GM12878 (cell line): Measurements from ENCODE around the gene C9orf153. TPM values are rescaled to one million over a fixed set of nuclear protein-coding genes. Genes with fewer than 3 reads are reported as not detected.

Source experiments
- ATAC-seq: fragments of 200-7000 bp; cut with Tn5 transposase; 3 replicates; pipeline ENCODE4 v1.9.1; 2020; ENCODE audit warnings: mild to moderate bottlenecking, moderate library complexity
- BruUV-seq: library from RNA; stranded (reverse); fragments of 400-500 nt; replicated peaks from 2 replicates; lab custom pipeline; 2021; lab: Mats Ljungman, UMichigan
- CTCF ChIA-PET: fragments of 300-600 bp; sonication (Branson Sonifier 250); formaldehyde crosslinking; extraction: SDS; loops from one replicate; lab custom pipeline; 2021; ENCODE audit warnings: inconsistent platforms; lab: Yijun Ruan, JAX
- POLR2A ChIA-PET: fragments of 350-600 bp; formaldehyde crosslinking; extraction: SDS; loops from one replicate; lab custom pipeline; 2021; ENCODE audit warnings: inconsistent platforms; lab: Charles Lee
- RAD21 ChIA-PET: fragments of 300-600 bp; sonication (Branson Sonifier 250); formaldehyde crosslinking; loops from one replicate; lab custom pipeline; 2023; ENCODE audit warnings: antibody characterized with exemption; ENCODE audit not compliant: unreplicated experiment; lab: Charles Lee
- SMC1A ChIA-PET: fragments of 300-600 bp; sonication (Branson Sonifier 250); formaldehyde crosslinking; loops from one replicate; lab custom pipeline; 2023; ENCODE audit not compliant: unreplicated experiment, uncharacterized antibody; lab: Charles Lee
- DNase-seq: peaks from one replicate; pipeline ENCODE4 v3.0.0-alpha.2; 2011; ENCODE audit warnings: low read depth, low spot score
- FAIRE-seq: peaks from 3 replicates; lab custom pipeline; 2011; peaks lifted over from hg19 to GRCh38; lab: Jason Lieb, UNC
- H2AFZ ChIP-seq: 2 replicates; pipeline ENCODE4 v1.6.0; 2011; ENCODE audit warnings: low read depth, low read length, control low read depth; ENCODE audit not compliant: control insufficient read depth
- H3K27ac ChIP-seq: 2 replicates; pipeline ENCODE4 v1.5.1; 2011; ENCODE audit warnings: control low read depth; ENCODE audit not compliant: control insufficient read depth, insufficient read depth
- H3K27me3 ChIP-seq, 2 experiments: replicated peaks in 1 of 2; 2 replicates each; pipeline versions ENCODE4 v1.6.0 to v1.6.1; 2011; ENCODE audit warnings: low read length in 1 of 2; ENCODE audit not compliant: control insufficient read depth in 2 of 2, insufficient read depth in 2 of 2
- H3K36me3 ChIP-seq, 2 experiments: 2 replicates each; pipeline ENCODE4 v1.5.1; 2011; ENCODE audit warnings: low read length in 1 of 2; ENCODE audit not compliant: control insufficient read depth in 2 of 2, insufficient read depth in 2 of 2
- H3K4me1 ChIP-seq: 2 replicates; pipeline ENCODE4 v1.6.1; 2011; ENCODE audit warnings: mild to moderate bottlenecking, low read length, moderate library complexity, mixed read lengths; ENCODE audit not compliant: control insufficient read depth, insufficient read depth
- H3K4me2 ChIP-seq: 2 replicates; pipeline ENCODE4 v1.6.0; 2011; ENCODE audit warnings: control low read depth; ENCODE audit not compliant: control insufficient read depth, insufficient read depth
- H3K4me3 ChIP-seq: fragments of 200-600 bp; sonication (generic); 2 replicates; pipeline ENCODE4 v1.5.1; 2016
- H3K79me2 ChIP-seq: 2 replicates; pipeline ENCODE4 v1.6.0; 2011; ENCODE audit warnings: low read length; ENCODE audit not compliant: control insufficient read depth, insufficient read depth
- H3K9ac ChIP-seq: 2 replicates; pipeline ENCODE4 v1.8.0; 2011; ENCODE audit warnings: low read length, control low read depth, mixed read lengths; ENCODE audit not compliant: control insufficient read depth, insufficient read depth
- H3K9me3 ChIP-seq: replicated peaks from 3 replicates; pipeline ENCODE4 v1.5.1; 2011; ENCODE audit warnings: mild to moderate bottlenecking, low read length; ENCODE audit not compliant: control insufficient read depth, insufficient read depth
- H4K20me1 ChIP-seq: 2 replicates; pipeline ENCODE4 v1.6.0; 2011; ENCODE audit not compliant: control insufficient read depth, insufficient read depth
- ASH2L ChIP-seq: fragments of 300-600, 200-600 bp; sonication (generic); IDR thresholded peaks from 2 replicates; pipeline ENCODE4 v1.6.1; 2017; ENCODE audit warnings: low read depth, mild to moderate bottlenecking, borderline replicate concordance
- ATF7 ChIP-seq: fragments of 450-650 bp; IDR thresholded peaks from 2 replicates; pipeline ENCODE4 v1.6.1; 2016; ENCODE audit warnings: low read depth, mild to moderate bottlenecking
- BACH1 ChIP-seq: fragments of 450-650 bp; IDR thresholded peaks from 2 replicates; pipeline ENCODE4 v1.6.1; 2017; ENCODE audit warnings: mild to moderate bottlenecking, borderline replicate concordance
- CHD2 ChIP-seq: IDR thresholded peaks from 2 replicates; pipeline ENCODE4 v1.6.1; 2011; ENCODE audit warnings: low read depth, low read length, improper control_type of control experiment, borderline replicate concordance
- CHD4 ChIP-seq: fragments of 200-600 bp; sonication (generic); IDR thresholded peaks from 2 replicates; pipeline ENCODE4 v1.6.1; 2016; ENCODE audit warnings: mild to moderate bottlenecking
- ESRRA ChIP-seq: IDR thresholded peaks from 2 replicates; pipeline ENCODE4 v1.6.1; 2012; ENCODE audit warnings: mild to moderate bottlenecking, low read length, improper control_type of control experiment
- ETV6 ChIP-seq, 2 experiments: fragments of 450-650 bp in 1 of 2; IDR thresholded peaks in 1 of 2; conservative IDR thresholded peaks in 1 of 2; 2 replicates each; pipeline ENCODE4 v1.6.1; 2014; ENCODE audit warnings: antibody characterized with exemption in 1 of 2, borderline replicate concordance in 1 of 2, low read depth in 1 of 2, mild to moderate bottlenecking in 1 of 2, moderate library complexity in 1 of 2
- IKZF1 ChIP-seq: fragments of 450-650 bp; conservative IDR thresholded peaks from 2 replicates; pipeline ENCODE4 v1.6.1; 2017; ENCODE audit warnings: antibody characterized with exemption, mild to moderate bottlenecking
- JUND ChIP-seq: IDR thresholded peaks from 2 replicates; pipeline ENCODE4 v1.6.1; 2012; ENCODE audit warnings: low read depth, mild to moderate bottlenecking, low read length, improper control_type of control experiment, moderate library complexity
- MTA3 ChIP-seq: IDR thresholded peaks from 2 replicates; pipeline ENCODE4 v1.6.1; 2012; ENCODE audit warnings: low read length, inconsistent platforms, borderline replicate concordance
- NFYB ChIP-seq: IDR thresholded peaks from 2 replicates; pipeline ENCODE4 v1.6.1; 2011; ENCODE audit warnings: low read depth, mild to moderate bottlenecking, low read length, improper control_type of control experiment, moderate library complexity; ENCODE audit not compliant: insufficient read depth
- SIX5 ChIP-seq: IDR thresholded peaks from 2 replicates; pipeline ENCODE4 v1.6.1; 2011; ENCODE audit warnings: mild to moderate bottlenecking, low read depth, low read length, moderate library complexity; ENCODE audit not compliant: severe bottlenecking
- SMARCA5 ChIP-seq: fragments of 450-650 bp; IDR thresholded peaks from 2 replicates; pipeline ENCODE4 v1.6.1; 2017; ENCODE audit warnings: mild to moderate bottlenecking
- TAF1 ChIP-seq: IDR thresholded peaks from 2 replicates; pipeline ENCODE4 v1.6.1; 2011; ENCODE audit warnings: mild to moderate bottlenecking, low read depth, low read length, borderline replicate concordance
- ZBED1 ChIP-seq: IDR thresholded peaks from 2 replicates; pipeline ENCODE4 v1.6.1; 2016; ENCODE audit warnings: borderline replicate concordance
- ZNF207 ChIP-seq: fragments of 450-650 bp; IDR thresholded peaks from 2 replicates; pipeline ENCODE4 v1.6.1; 2014; ENCODE audit warnings: antibody characterized with exemption, mild to moderate bottlenecking, borderline replicate concordance
- ZSCAN29 ChIP-seq: fragments of 450-650 bp; IDR thresholded peaks from 2 replicates; pipeline ENCODE4 v1.6.1; 2017; ENCODE audit warnings: mild to moderate bottlenecking, moderate library complexity
- WGBS: methylation state at CpG from one replicate; pipeline ENCODE4 v1.1.6; 2016; ENCODE audit warnings: low lambda C conversion rate; ENCODE audit not compliant: insufficient replicate concordance, insufficient coverage; ENCODE audit errors: missing lambda C conversion rate; 5-methylcytosine and 5-hydroxymethylcytosine counted together
- in situ Hi-C: fragments of 300-500 bp; cut with MboI; formaldehyde crosslinking; loops from 9 replicates; pipeline ENCODE4 v1.14.3; 2018; ENCODE audit warnings: mixed read lengths
- intact Hi-C: fragments of 100-400 bp; cut with micrococcal nuclease; formaldehyde crosslinking; loops from one replicate; pipeline ENCODE4 v1.14.2; 2022; ENCODE audit not compliant: unreplicated experiment
- polyA plus RNA-seq, 11 experiments: library from polyadenylated mRNA; depleted of rRNA in 4 of 11; unstranded in 6 of 11; stranded (reverse) in 5 of 11; fragments of >200 nt; fragmentation: Nextera tagmentation in 4 of 11; fragmentation: Illumina TruSeq in 1 of 11; extraction: Ambion mirVana in 4 of 11; extraction: Trizol in 1 of 11; gene quantifications; 1 replicate in 1 of 11; 2 replicates in 10 of 11; pipeline versions ENCODE4 v1.2.1 to v1.2.3, GENCODE V29; 2011 to 2016; ENCODE audit warnings: inconsistent platforms in 2 of 11, missing spikeins in 2 of 11, low read depth in 1 of 11
- total RNA-seq, 4 experiments: library from RNA; depleted of rRNA in 3 of 4; stranded (reverse); fragments of >200 nt in 3 of 4; fragmentation: Illumina TruSeq in 1 of 4; extraction: Trizol in 1 of 4; gene quantifications; 2 replicates each; pipeline versions ENCODE4 v1.2.1 to v1.2.3, GENCODE V29; 2013 to 2021
- TF ChIP-seq, protein P1 (sequence below): IDR thresholded peaks from 2 replicates; pipeline ENCODE4 v1.6.1; 2011; ENCODE audit warnings: low read depth, low read length, improper control_type of control experiment, borderline replicate concordance
- TF ChIP-seq, protein P2 (sequence below): fragments of 450-650 bp; IDR thresholded peaks from 2 replicates; pipeline ENCODE4 v1.6.1; 2017; ENCODE audit warnings: mild to moderate bottlenecking, moderate library complexity

Gene C9orf153
- total and polyA plus RNA-seq, 10 of the 15 experiments (the other 5 are each of a cell fraction or from before 2014, with no cell fraction given), result 0.03 to 1.2 (median 0.18) TPM; not detected in 1

DNA sequence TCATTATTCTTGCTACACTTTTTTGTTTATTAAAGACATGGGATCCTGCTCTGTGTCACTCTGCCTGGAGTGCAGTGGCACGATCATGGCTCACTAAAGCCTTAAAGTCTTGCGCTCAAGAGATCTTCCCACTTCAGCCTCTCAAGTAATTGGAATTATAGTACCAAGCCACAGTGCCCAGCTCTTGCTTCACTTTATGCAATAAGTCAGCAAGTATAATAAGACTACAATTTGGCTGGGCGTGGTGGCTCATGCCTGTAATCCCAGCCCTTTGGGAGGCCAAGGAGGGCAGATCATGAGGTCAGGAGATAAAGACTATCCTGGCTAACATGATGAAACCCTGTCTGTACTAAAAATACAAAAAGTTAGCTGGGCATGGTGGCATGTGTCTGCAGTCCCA lies 5.9 kb downstream of the C9orf153 start:
- H3K27me3 ChIP-seq, result no peaks in the 10 kb centered on the region
- WGBS, result 53% methylated on average over 3 of the region's 3 CpGs
- ChIA-PET SMC1A (interaction anchor here (1.2 kb wide), 1 partner anchor 11 kb away, joined by 3 read pairs; no protein-coding TSS in a partner anchor), POLR2A (no interaction called here), CTCF (no interaction called here), RAD21 (interaction anchor here (1.1 kb wide), 1 partner anchor 51 kb away, joined by 3 read pairs; no protein-coding TSS in a partner anchor)
- intact Hi-C loops, result no loop called here
- H3K27ac ChIP-seq, result no peak overlapping the region
- no peaks in the 10 kb centered on the region for H3K4me1 ChIP-seq
- no peaks in the 10 kb centered on the region for H3K36me3 ChIP-seq
- DNase-seq, result no peak
- in situ Hi-C loops, result no loop called here
- TF ChIP-seq, protein P1, sequence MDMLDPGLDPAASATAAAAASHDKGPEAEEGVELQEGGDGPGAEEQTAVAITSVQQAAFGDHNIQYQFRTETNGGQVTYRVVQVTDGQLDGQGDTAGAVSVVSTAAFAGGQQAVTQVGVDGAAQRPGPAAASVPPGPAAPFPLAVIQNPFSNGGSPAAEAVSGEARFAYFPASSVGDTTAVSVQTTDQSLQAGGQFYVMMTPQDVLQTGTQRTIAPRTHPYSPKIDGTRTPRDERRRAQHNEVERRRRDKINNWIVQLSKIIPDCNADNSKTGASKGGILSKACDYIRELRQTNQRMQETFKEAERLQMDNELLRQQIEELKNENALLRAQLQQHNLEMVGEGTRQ, result no peak
- TF ChIP-seq ETV6 (conservative IDR thresholded peaks at IDR 0.05 in 1 of 2, IDR thresholded peaks at IDR 0.05 in 1 of 2; ENCODE audit: borderline replicate concordance in 1 of 2, low read depth in 1 of 2) (no peak), ZBED1 (no peak), ASH2L (no peak), IKZF1 (no peak), MTA3 (no peak), TAF1 (no peak), ZNF207 (no peak), SMARCA5 (no peak), ESRRA (no peak), CHD4 (no peak), ATF7 (no peak), SIX5 (no peak), BACH1 (no peak), CHD2 (no peak), JUND (no peak), ZSCAN29 (no peak), NFYB (no peak)
- TF ChIP-seq, protein P2, sequence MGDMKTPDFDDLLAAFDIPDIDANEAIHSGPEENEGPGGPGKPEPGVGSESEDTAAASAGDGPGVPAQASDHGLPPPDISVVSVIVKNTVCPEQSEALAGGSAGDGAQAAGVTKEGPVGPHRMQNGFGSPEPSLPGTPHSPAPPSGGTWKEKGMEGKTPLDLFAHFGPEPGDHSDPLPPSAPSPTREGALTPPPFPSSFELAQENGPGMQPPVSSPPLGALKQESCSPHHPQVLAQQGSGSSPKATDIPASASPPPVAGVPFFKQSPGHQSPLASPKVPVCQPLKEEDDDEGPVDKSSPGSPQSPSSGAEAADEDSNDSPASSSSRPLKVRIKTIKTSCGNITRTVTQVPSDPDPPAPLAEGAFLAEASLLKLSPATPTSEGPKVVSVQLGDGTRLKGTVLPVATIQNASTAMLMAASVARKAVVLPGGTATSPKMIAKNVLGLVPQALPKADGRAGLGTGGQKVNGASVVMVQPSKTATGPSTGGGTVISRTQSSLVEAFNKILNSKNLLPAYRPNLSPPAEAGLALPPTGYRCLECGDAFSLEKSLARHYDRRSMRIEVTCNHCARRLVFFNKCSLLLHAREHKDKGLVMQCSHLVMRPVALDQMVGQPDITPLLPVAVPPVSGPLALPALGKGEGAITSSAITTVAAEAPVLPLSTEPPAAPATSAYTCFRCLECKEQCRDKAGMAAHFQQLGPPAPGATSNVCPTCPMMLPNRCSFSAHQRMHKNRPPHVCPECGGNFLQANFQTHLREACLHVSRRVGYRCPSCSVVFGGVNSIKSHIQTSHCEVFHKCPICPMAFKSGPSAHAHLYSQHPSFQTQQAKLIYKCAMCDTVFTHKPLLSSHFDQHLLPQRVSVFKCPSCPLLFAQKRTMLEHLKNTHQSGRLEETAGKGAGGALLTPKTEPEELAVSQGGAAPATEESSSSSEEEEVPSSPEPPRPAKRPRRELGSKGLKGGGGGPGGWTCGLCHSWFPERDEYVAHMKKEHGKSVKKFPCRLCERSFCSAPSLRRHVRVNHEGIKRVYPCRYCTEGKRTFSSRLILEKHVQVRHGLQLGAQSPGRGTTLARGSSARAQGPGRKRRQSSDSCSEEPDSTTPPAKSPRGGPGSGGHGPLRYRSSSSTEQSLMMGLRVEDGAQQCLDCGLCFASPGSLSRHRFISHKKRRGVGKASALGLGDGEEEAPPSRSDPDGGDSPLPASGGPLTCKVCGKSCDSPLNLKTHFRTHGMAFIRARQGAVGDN, result no peak
- TF ChIP-seq, all 136 proteins: peak for 0
- BruUV-seq, result no TSS peak
- no peaks in the 10 kb centered on the region for H4K20me1 ChIP-seq
- H3K79me2 ChIP-seq, result no peaks in the 10 kb centered on the region
- H3K9ac ChIP-seq, result no peak overlapping the region
- H3K4me2 ChIP-seq, result no peak overlapping the region
- no peaks in the 10 kb centered on the region for H3K9me3 ChIP-seq
- ATAC-seq (no peak), FAIRE-seq (no peak)
- no peak overlapping the region for H3K4me3 ChIP-seq
- no peak overlapping the region for H2AFZ ChIP-seq
